GM12878 (cell line): ENCODE data around the gene GMPPA. TPM values are rescaled to one million over a fixed set of nuclear protein-coding genes. Genes with fewer than 3 reads are reported as not detected.

ENCODE experiments used
- ATAC-seq: fragments of 200-7000 bp; cut with Tn5 transposase; 3 replicates; pipeline ENCODE4 v1.9.1; 2020; ENCODE audit warnings: mild to moderate bottlenecking, moderate library complexity
- BruUV-seq: library from RNA; stranded (reverse); fragments of 400-500 nt; replicated peaks from 2 replicates; lab custom pipeline; 2021; lab: Mats Ljungman, UMichigan
- CTCF ChIA-PET: fragments of 300-600 bp; sonication (Branson Sonifier 250); formaldehyde crosslinking; extraction: SDS; loops from one replicate; lab custom pipeline; 2021; ENCODE audit warnings: inconsistent platforms; lab: Yijun Ruan, JAX
- POLR2A ChIA-PET: fragments of 350-600 bp; formaldehyde crosslinking; extraction: SDS; loops from one replicate; lab custom pipeline; 2021; ENCODE audit warnings: inconsistent platforms; lab: Charles Lee
- RAD21 ChIA-PET: fragments of 300-600 bp; sonication (Branson Sonifier 250); formaldehyde crosslinking; loops from one replicate; lab custom pipeline; 2023; ENCODE audit warnings: antibody characterized with exemption; ENCODE audit not compliant: unreplicated experiment; lab: Charles Lee
- SMC1A ChIA-PET: fragments of 300-600 bp; sonication (Branson Sonifier 250); formaldehyde crosslinking; loops from one replicate; lab custom pipeline; 2023; ENCODE audit not compliant: unreplicated experiment, uncharacterized antibody; lab: Charles Lee
- DNase-seq: peaks from one replicate; pipeline ENCODE4 v3.0.0-alpha.2; 2011; ENCODE audit warnings: low read depth, low spot score
- FAIRE-seq: peaks from 3 replicates; lab custom pipeline; 2011; peaks lifted over from hg19 to GRCh38; lab: Jason Lieb, UNC
- H2AFZ ChIP-seq: 2 replicates; pipeline ENCODE4 v1.6.0; 2011; ENCODE audit warnings: low read depth, low read length, control low read depth; ENCODE audit not compliant: control insufficient read depth
- H3K27ac ChIP-seq: 2 replicates; pipeline ENCODE4 v1.5.1; 2011; ENCODE audit warnings: control low read depth; ENCODE audit not compliant: control insufficient read depth, insufficient read depth
- H3K27me3 ChIP-seq, 2 experiments: replicated peaks in 1 of 2; 2 replicates each; pipeline versions ENCODE4 v1.6.0 to v1.6.1; 2011; ENCODE audit warnings: low read length in 1 of 2; ENCODE audit not compliant: control insufficient read depth in 2 of 2, insufficient read depth in 2 of 2
- H3K36me3 ChIP-seq, 2 experiments: 2 replicates each; pipeline ENCODE4 v1.5.1; 2011; ENCODE audit warnings: low read length in 1 of 2; ENCODE audit not compliant: control insufficient read depth in 2 of 2, insufficient read depth in 2 of 2
- H3K4me1 ChIP-seq: 2 replicates; pipeline ENCODE4 v1.6.1; 2011; ENCODE audit warnings: mild to moderate bottlenecking, low read length, moderate library complexity, mixed read lengths; ENCODE audit not compliant: control insufficient read depth, insufficient read depth
- H3K4me2 ChIP-seq: 2 replicates; pipeline ENCODE4 v1.6.0; 2011; ENCODE audit warnings: control low read depth; ENCODE audit not compliant: control insufficient read depth, insufficient read depth
- H3K4me3 ChIP-seq: fragments of 200-600 bp; sonication (generic); 2 replicates; pipeline ENCODE4 v1.5.1; 2016
- H3K79me2 ChIP-seq: 2 replicates; pipeline ENCODE4 v1.6.0; 2011; ENCODE audit warnings: low read length; ENCODE audit not compliant: control insufficient read depth, insufficient read depth
- H3K9ac ChIP-seq: 2 replicates; pipeline ENCODE4 v1.8.0; 2011; ENCODE audit warnings: low read length, control low read depth, mixed read lengths; ENCODE audit not compliant: control insufficient read depth, insufficient read depth
- H3K9me3 ChIP-seq: replicated peaks from 3 replicates; pipeline ENCODE4 v1.5.1; 2011; ENCODE audit warnings: mild to moderate bottlenecking, low read length; ENCODE audit not compliant: control insufficient read depth, insufficient read depth
- H4K20me1 ChIP-seq: 2 replicates; pipeline ENCODE4 v1.6.0; 2011; ENCODE audit not compliant: control insufficient read depth, insufficient read depth
- BACH1 ChIP-seq: fragments of 450-650 bp; IDR thresholded peaks from 2 replicates; pipeline ENCODE4 v1.6.1; 2017; ENCODE audit warnings: mild to moderate bottlenecking, borderline replicate concordance
- GATAD2B ChIP-seq: fragments of 450-650 bp; conservative IDR thresholded peaks from 2 replicates; pipeline ENCODE4 v1.6.1; 2017; ENCODE audit warnings: low read depth, mild to moderate bottlenecking, moderate library complexity
- IRF5 ChIP-seq: fragments of 450-650 bp; IDR thresholded peaks from 2 replicates; pipeline ENCODE4 v1.6.1; 2017; ENCODE audit warnings: borderline replicate concordance
- KDM1A ChIP-seq: fragments of 200-600 bp; sonication (generic); IDR thresholded peaks from 2 replicates; pipeline ENCODE4 v1.6.1; 2016; ENCODE audit warnings: borderline replicate concordance
- KLF5 ChIP-seq: fragments of 450-650 bp; IDR thresholded peaks from 2 replicates; pipeline ENCODE4 v1.6.1; 2014; ENCODE audit warnings: mild to moderate bottlenecking; ENCODE audit not compliant: partially characterized antibody
- NFXL1 ChIP-seq: fragments of 450-650 bp; IDR thresholded peaks from 2 replicates; pipeline ENCODE4 v1.6.1; 2017; ENCODE audit warnings: antibody characterized with exemption, mild to moderate bottlenecking, borderline replicate concordance
- NFYA ChIP-seq: IDR thresholded peaks from 2 replicates; pipeline ENCODE4 v1.6.1; 2011; ENCODE audit warnings: low read depth, mild to moderate bottlenecking, low read length, improper control_type of control experiment, borderline replicate concordance
- TAF1 ChIP-seq: IDR thresholded peaks from 2 replicates; pipeline ENCODE4 v1.6.1; 2011; ENCODE audit warnings: mild to moderate bottlenecking, low read depth, low read length, borderline replicate concordance
- ZNF24 ChIP-seq: fragments of 450-650 bp; IDR thresholded peaks from 2 replicates; pipeline ENCODE4 v1.6.1; 2017; ENCODE audit warnings: antibody characterized with exemption, mild to moderate bottlenecking
- ZSCAN29 ChIP-seq: fragments of 450-650 bp; IDR thresholded peaks from 2 replicates; pipeline ENCODE4 v1.6.1; 2017; ENCODE audit warnings: mild to moderate bottlenecking, moderate library complexity
- WGBS: methylation state at CpG from one replicate; pipeline ENCODE4 v1.1.6; 2016; ENCODE audit warnings: low lambda C conversion rate; ENCODE audit not compliant: insufficient replicate concordance, insufficient coverage; ENCODE audit errors: missing lambda C conversion rate; 5-methylcytosine and 5-hydroxymethylcytosine counted together
- in situ Hi-C: fragments of 300-500 bp; cut with MboI; formaldehyde crosslinking; loops from 9 replicates; pipeline ENCODE4 v1.14.3; 2018; ENCODE audit warnings: mixed read lengths
- intact Hi-C: fragments of 100-400 bp; cut with micrococcal nuclease; formaldehyde crosslinking; loops from one replicate; pipeline ENCODE4 v1.14.2; 2022; ENCODE audit not compliant: unreplicated experiment
- polyA plus RNA-seq, 11 experiments: library from polyadenylated mRNA; depleted of rRNA in 4 of 11; unstranded in 6 of 11; stranded (reverse) in 5 of 11; fragments of >200 nt; fragmentation: Nextera tagmentation in 4 of 11; fragmentation: Illumina TruSeq in 1 of 11; extraction: Ambion mirVana in 4 of 11; extraction: Trizol in 1 of 11; gene quantifications; 1 replicate in 1 of 11; 2 replicates in 10 of 11; pipeline versions ENCODE4 v1.2.1 to v1.2.3, GENCODE V29; 2011 to 2016; ENCODE audit warnings: inconsistent platforms in 2 of 11, missing spikeins in 2 of 11, low read depth in 1 of 11
- total RNA-seq, 4 experiments: library from RNA; depleted of rRNA in 3 of 4; stranded (reverse); fragments of >200 nt in 3 of 4; fragmentation: Illumina TruSeq in 1 of 4; extraction: Trizol in 1 of 4; gene quantifications; 2 replicates each; pipeline versions ENCODE4 v1.2.1 to v1.2.3, GENCODE V29; 2013 to 2021

Gene GMPPA
- total and polyA plus RNA-seq, 10 of the 15 experiments (the other 5 are each of a cell fraction or from before 2014, with no cell fraction given): 1.9 to 83.2 (median 45.0) TPM

- TF ChIP-seq NFYA (no peak), KDM1A (no peak), IRF5 (no peak), TAF1 (no peak), KLF5 (no peak), ZNF24 (no peak), NFXL1 (no peak), ZSCAN29 (no peak), BACH1 (no peak), GATAD2B (no peak)
- TF ChIP-seq, all 136 proteins: peak for 0
- H3K9ac ChIP-seq: no peak overlapping the region
- ATAC-seq (no peak), DNase-seq (no peak), FAIRE-seq (no peak)
- no TSS peak for BruUV-seq
- SMC1A ChIA-PET: interaction anchor here (3.0 to 4.0 kb wide), 2 partner anchors 32 to 33 kb away, joined by 22 to 41 read pairs; no protein-coding TSS in a partner anchor
- intact Hi-C loops: no loop called here
- CTCF ChIA-PET: interaction anchor here (1.3 to 11.4 kb wide), 4 partner anchors 13 to 39 kb away, joined by 3 to 224 read pairs (median 12); no protein-coding TSS in a partner anchor
- POLR2A ChIA-PET: no interaction called here
- H3K4me2 ChIP-seq: no peak overlapping the region
- H3K79me2 ChIP-seq: peaks cover 11% of the 10 kb centered on the region
- no peak overlapping the region for H3K27ac ChIP-seq
- peaks cover 9 to 15% of the 10 kb centered on the region in 2 experiments for H3K27me3 ChIP-seq
- H2AFZ ChIP-seq: no peak overlapping the region
- in situ Hi-C loops: no loop called here
- WGBS: 60% methylated on average over 61 of the region's 61 CpGs
- H4K20me1 ChIP-seq: no peaks in the 10 kb centered on the region
- no peaks in the 10 kb centered on the region for H3K36me3 ChIP-seq
- H3K4me3 ChIP-seq: no peak overlapping the region
- RAD21 ChIA-PET: interaction anchor here (0.6 to 3.6 kb wide), 3 partner anchors 33 to 189 kb away, joined by 5 to 21 read pairs (median 6); no protein-coding TSS in a partner anchor
- H3K9me3 ChIP-seq: no peaks in the 10 kb centered on the region; the same call in 2 of the 3 replicates
- H3K4me1 ChIP-seq: peaks cover 15% of the 10 kb centered on the region
These were observed 1.7 kb upstream of the GMPPA start for GRCh38 chr2:219496825-219497494.
